ENCODE measurements around the gene IL17RC. TPM values are rescaled to one million over a fixed set of nuclear protein-coding genes. Genes with fewer than 3 reads are reported as not detected.
A peak's percentile ranks its signal among the peaks of the same experiment; 100 is the strongest.

The IL17RC gene
- total and polyA plus RNA-seq, 3 donors from 2014 or later = 12.0 to 26.1 (median 21.0) TPM

DNA sequence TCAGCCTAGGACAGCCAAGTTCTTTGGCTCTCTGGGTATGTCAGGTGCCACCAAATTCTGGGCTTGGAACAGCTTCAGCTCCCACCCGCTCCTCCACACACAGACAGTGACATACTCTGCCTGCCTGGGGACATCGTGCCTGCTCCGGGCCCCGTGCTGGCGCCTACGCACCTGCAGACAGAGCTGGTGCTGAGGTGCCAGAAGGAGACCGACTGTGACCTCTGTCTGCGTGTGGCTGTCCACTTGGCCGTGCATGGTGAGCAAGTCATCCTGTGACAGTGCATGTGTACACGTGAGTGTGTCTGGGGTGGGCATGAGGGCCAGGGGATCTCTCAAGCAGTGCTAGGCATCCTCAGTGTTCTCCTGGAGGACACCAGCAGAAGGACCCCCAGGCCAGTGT lies 922 bp downstream of the IL17RC start:
- peaks cover 24% of the 10 kb centered on the region for H3K4me1 ChIP-seq
- no peak for DNase-seq
- WGBS, 2 donors = 20 to 87% methylated on average over 1 to 10 of the region's 10 CpGs
- no peaks in the 10 kb centered on the region for H3K9me3 ChIP-seq
- H3K27ac ChIP-seq = no peak overlapping the region
- no peak overlapping the region for H3K4me3 ChIP-seq
- H3K27me3 ChIP-seq = no peaks in the 10 kb centered on the region
- H3K36me3 ChIP-seq (ENCODE audit: low read depth, missing control alignments) = no peaks in the 10 kb centered on the region
- no peak for TF ChIP-seq POLR2A (IDR thresholded peaks at IDR 0.05)
- TF ChIP-seq CTCF (IDR thresholded peaks at IDR 0.05) = no peak
- intact Hi-C loops (cut with DNase I; ENCODE audit: low total_unique reads) = no loop called here

DNA sequence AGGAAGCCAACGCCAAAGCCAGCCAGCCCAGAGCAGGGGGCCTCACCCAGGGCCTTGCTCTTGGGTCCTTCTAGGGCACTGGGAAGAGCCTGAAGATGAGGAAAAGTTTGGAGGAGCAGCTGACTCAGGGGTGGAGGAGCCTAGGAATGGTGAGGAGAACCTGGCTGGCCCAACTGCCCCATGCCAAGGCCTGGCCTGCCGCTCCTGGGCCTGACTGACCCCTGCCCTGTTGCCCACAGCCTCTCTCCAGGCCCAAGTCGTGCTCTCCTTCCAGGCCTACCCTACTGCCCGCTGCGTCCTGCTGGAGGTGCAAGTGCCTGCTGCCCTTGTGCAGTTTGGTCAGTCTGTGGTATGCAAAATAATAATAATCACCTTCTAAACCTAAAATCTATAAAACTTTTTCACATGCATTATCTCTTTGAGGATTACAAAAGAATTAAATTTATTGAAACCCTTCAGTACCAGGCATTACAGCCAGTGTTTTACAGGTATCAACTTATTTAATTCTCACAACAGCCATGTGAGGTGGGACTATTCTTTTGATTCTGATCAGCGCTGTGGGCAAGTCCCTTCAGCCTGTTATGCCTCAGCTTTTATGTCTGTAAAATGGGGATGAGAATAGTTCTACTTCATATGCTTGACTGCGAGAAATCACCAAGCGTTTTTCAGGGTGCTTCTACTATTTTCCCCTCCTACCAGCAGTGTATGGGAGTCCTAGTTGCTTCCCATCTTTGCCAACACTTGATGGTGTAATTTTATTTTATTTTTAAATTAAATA lies 1.6 kb downstream of the IL17RC start:
- no peaks in the 10 kb centered on the region for H3K9me3 ChIP-seq
- DNase-seq = no peak
- WGBS, 2 donors = 95 to 97% methylated on average over 7 to 8 of the region's 8 CpGs
- intact Hi-C loops (cut with DNase I; ENCODE audit: low total_unique reads) = no loop called here
- H3K27ac ChIP-seq = no peak overlapping the region
- H3K27me3 ChIP-seq = no peaks in the 10 kb centered on the region
- H3K4me1 ChIP-seq = peaks cover 24% of the 10 kb centered on the region
- no peak for TF ChIP-seq CTCF (IDR thresholded peaks at IDR 0.05)
- TF ChIP-seq POLR2A (IDR thresholded peaks at IDR 0.05) = no peak
- H3K4me3 ChIP-seq = no peak overlapping the region
- no peaks in the 10 kb centered on the region for H3K36me3 ChIP-seq (ENCODE audit: low read depth, missing control alignments)

GRCh38 chr3:9928158-9928557 lies 11.3 kb downstream of the IL17RC start:
- TF ChIP-seq CTCF (IDR thresholded peaks at IDR 0.05) = no peak
- no peak for TF ChIP-seq POLR2A (IDR thresholded peaks at IDR 0.05)
- intact Hi-C loops (cut with DNase I; ENCODE audit: low total_unique reads) = no loop called here
- DNase-seq = no peak
- no peaks in the 10 kb centered on the region for H3K9me3 ChIP-seq
- H3K27ac ChIP-seq = no peak overlapping the region
- no peaks in the 10 kb centered on the region for H3K36me3 ChIP-seq (ENCODE audit: low read depth, missing control alignments)
- 92% methylated on average over 2 to 23 of the region's 23 CpGs for WGBS, 2 donors
- H3K4me3 ChIP-seq = no peak overlapping the region
- no peaks in the 10 kb centered on the region for H3K27me3 ChIP-seq
- no peaks in the 10 kb centered on the region for H3K4me1 ChIP-seq

DNA sequence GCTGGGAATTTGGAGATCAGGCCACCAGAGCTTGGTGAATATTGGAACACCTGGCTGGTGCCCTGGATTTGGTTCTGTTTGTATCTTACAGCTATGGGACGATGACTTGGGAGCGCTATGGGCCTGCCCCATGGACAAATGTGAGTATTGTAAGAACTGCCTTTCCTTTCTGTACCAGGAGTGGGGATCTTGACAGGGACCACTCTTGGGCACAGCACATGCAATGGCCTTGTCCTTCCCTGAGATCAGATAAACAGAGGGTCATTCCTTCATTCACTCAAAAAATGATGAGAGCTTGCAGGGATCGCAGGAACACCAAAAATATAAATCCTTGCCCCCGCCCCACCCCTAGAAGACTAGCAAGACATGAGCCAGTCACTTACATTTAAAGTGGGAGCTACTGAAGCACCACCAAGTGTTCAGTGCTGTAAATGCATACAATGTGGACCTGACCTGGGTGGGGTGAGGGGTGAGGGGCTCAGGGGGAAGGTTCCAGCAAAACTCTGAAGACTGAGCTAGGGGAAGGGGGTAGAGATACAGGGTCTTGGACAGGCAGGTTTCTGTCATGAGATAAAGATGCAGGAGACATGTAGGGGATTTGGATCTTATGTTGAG lies 14.0 kb downstream of the IL17RC start:
- DNase-seq = no peak
- no peak overlapping the region for H3K4me3 ChIP-seq
- no peaks in the 10 kb centered on the region for H3K27me3 ChIP-seq
- H3K27ac ChIP-seq = no peak overlapping the region
- whole genome bisulfite sequencing, 2 donors = 90 to 95% methylated on average over 4 of the region's 4 CpGs
- H3K36me3 ChIP-seq (ENCODE audit: low read depth, missing control alignments) = no peaks in the 10 kb centered on the region
- intact Hi-C loops (cut with DNase I; ENCODE audit: low total_unique reads) = no loop called here
- no peak for TF ChIP-seq POLR2A (IDR thresholded peaks at IDR 0.05)
- TF ChIP-seq CTCF (IDR thresholded peaks at IDR 0.05) = no peak
- H3K4me1 ChIP-seq = peaks cover 9% of the 10 kb centered on the region
- no peaks in the 10 kb centered on the region for H3K9me3 ChIP-seq

DNA sequence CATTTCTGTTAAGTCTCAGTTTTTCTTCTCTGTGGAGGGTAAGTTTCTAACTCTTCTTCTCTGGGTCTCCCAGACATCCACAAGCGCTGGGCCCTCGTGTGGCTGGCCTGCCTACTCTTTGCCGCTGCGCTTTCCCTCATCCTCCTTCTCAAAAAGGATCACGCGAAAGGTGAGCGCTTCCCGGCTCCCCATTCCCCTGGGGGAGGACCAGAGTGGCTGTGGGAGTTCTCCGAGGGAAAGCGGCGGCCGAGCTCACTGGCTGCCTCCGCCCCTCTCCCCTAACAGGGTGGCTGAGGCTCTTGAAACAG lies 15.6 kb downstream of the IL17RC start:
- Histone ChIP-seq H3K36me3 (ENCODE audit: low read depth, missing control alignments) (no peaks in the 10 kb centered on the region), H3K4me1 (peaks cover 9% of the 10 kb centered on the region), H3K27ac (peak overlapping the region; percentile 88 to 89), H3K9me3 (no peaks in the 10 kb centered on the region), H3K27me3 (no peaks in the 10 kb centered on the region), H3K4me3 (peak overlapping the region; percentile 68 to 86)
- intact Hi-C loops (cut with DNase I; ENCODE audit: low total_unique reads) = no loop called here
- WGBS, 2 donors = 10 to 21% methylated on average over 12 to 13 of the region's 13 CpGs
- no peak for DNase-seq
- TF ChIP-seq POLR2A (IDR thresholded peaks at IDR 0.05) (no peak), CTCF (IDR thresholded peaks at IDR 0.05) (no peak)
